GM19468 (cell line): Measurements from ENCODE around the gene MMP1.

Experiments
- ATAC-seq: cut with Tn5 transposase; IDR thresholded peaks from one replicate; pipeline ENCODE4 v1.9.1; 2021; ENCODE audit warnings: mild to moderate bottlenecking, moderate library complexity, moderate number of reproducible peaks; ENCODE audit not compliant: unreplicated experiment; ENCODE audit errors: extremely low read depth

MMP1 gene

DNA sequence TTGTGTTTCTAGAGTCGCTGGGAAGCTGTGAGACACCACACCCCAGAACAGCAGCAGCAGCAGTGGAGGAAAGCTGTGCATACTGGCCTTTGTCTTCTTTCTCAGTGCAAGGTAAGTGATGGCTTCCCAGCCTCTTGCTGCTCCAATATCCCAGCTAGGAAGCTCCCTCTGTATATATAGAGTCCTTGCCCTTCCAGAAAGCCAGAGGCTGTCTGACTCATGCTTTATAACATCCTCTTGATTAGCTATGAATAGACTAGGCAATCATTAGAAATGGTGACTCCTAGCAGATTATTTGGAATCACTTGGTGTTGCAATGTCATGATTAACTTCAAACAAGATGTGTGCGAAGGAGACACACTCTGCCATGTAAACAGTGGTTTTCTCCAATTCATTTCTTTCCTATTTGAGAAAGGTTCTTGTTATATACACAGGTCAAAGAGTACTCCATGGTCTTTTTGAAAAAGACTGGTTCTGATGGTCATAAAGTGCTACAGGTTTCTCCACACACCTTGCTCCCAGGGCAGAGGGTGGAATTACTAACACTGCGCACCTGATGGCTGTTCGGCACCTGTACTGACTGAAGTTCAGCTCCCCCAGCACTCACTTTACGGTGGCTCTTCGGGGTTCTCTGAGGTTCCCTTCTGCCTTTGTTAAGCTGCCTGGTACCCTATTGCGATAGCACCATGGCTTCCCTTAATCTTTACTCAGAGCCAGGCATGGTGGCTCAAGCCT, at the start of gene MMP1:
Gene MMP1, minus strand, starts transcription at position 149 of the 735 bp plus-strand sequence. Its CDS starts 68 bp downstream, at position 81.
- ATAC-seq, result no peak

DNA sequence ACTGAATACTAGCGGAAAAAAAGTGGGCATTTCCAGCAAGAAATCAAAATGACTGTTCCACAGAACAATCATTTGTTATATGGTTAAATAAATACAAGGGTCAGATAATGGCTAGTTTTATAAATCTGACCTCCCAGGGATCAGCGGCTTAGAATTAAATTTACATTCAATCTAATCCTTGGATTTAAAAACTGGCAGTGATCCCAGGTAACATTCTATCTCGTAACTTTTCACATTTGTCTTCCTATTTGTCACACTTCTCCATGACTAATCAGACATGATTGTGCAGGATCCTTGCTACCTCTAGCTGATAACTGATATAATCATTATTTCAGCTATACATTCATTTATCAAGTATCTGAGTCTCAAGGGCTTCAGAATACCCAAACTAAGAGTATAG, 48.3 kb upstream of the MMP1 start:
- no peak for ATAC-seq

DNA sequence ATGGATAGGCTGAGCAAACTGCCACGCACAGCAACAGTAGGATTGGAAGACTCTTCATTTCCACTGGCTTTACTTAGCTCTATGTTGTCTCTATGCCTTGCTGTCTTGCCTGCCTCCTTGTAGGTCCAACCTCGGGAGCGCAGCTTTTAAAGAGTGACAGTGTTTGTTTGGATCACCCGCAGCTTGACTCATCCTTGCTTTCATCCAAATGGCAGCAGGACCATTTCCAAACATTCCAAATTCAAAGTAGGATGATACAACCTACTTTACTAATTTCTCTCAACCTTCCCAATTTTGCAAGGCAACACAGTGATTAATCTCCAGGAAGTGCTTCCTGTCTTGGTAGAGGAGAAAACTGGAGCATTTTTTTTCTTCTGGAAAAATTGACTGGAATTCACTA, 45.5 kb upstream of the MMP1 start, which contains the start of gene MMP3:
Gene MMP3, minus strand, starts transcription at position 121 of the 400 bp plus-strand sequence. Its CDS starts 63 bp downstream, at position 58.
- no peak for ATAC-seq

DNA sequence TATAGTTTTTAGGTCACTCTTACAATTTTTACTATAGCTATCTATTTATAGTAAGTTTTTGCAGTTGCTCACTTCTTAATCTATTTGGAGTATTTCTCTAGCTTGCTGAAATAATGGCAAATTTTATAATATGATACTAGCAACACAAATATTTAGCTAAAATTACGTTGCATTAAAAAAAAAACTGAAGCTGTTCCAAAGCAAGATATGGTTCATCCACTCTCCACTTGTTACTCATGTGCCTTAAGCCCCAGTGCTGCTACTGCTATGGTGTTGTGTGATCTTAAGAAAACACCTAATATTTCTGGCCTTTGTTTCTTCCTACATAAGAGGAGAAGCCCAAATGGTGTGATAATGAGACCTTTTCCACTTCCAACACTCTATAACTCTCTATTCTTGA, 45.0 kb upstream of the MMP1 start:
- ATAC-seq, result no peak

DNA sequence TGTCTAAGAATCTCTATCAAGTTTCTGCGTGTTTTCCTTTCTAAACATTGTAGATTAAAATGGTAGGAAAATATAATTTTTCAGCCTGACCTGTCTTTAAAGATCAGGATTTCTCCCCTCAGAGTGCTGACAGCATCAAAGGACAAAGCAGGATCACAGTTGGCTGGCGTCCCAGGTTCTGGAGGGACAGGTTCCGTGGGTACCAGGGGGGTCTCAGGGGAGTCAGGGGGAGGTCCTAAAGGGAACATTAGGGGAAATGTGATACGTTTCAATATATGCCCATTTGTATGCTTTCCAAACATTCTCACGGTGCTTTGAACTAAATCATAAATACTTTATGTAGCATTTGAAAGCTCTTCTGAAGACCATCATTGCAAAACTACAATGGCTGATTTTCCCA, 42.1 kb upstream of the MMP1 start:
- ATAC-seq, result no peak

DNA sequence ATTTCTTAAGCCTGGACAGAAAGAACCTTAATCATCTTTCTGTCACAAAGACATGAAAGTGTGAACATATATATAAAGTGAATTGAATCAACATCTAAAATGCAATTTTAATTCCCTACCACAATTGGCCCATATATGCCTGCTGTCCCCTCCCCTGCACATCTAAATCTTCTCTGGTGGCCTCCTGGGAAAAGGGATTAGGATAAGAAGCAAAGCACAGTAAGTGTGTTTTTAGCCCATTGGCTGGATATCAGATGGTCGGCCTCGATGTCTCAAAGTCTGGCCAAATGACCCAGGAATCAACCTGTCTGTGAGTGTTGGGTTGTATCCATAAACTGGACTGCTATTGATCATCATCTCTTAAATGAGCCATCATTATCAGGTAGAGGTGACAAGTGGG, 39.7 kb upstream of the MMP1 start:
- no peak for ATAC-seq

DNA sequence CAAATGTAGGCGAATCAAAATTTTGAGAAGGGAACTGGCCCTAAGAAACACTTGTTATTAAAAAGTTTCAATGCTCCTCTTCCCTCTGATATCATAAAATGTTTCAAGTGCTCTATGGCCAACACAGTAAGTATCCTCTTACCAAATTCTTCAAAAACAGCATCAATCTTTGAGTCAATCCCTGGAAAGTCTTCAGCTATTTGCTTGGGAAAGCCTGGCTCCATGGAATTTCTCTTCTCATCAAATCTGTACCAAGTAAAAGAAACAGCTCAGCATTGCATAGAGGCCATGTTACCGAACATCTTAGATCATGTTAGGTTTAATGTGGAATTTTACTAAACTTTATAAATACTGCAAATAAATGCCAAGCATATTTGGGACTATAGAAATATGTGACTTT, 39.2 kb upstream of the MMP1 start:
- no peak for ATAC-seq

DNA sequence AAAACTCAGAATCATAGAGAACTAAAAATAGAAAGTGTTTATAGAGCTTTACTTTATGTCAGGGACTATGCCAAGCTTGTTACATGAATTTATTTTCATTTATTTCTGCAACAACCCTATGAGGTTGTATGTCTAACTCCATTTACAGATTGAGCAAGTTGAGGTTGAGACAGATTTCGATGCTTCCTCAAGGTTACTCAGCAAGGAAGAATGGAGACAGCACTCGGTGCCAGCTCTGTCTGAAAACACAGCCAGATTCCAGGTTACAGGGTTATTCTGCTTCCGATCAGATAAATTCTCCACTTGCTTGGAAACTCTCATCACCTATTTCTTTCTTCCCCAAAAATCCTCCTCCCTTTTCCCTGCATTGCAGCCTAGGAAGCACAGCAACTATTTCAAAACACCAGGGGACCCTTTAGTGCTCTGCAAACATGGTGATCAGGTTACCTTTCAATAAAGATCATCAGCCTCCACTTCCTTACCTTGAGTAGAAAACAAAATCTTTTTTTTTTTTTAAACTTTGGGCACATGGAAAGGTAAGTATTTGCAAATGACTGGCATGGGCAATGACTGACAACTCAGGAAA, 38.4 kb upstream of the MMP1 start:
- ATAC-seq, result no peak

DNA sequence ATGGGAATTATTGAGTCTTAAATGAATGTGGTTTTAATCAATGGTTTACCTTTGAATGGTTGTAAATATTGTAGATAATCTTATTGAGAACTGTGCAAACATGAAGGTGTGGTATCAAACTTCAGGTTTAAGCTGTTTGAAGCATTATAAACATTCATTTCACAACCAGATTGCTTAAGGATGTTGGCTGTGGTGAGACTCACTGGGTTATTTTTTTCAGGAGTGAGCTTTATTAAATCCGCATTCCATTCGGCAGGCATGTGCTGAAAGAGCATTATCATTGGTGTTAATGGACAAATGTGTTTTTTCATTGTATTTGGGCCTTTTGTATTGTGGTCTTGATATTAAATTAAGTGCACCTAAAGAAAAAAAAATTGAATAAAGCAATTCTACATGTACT, 35.8 kb upstream of the MMP1 start:
- no peak for ATAC-seq

DNA sequence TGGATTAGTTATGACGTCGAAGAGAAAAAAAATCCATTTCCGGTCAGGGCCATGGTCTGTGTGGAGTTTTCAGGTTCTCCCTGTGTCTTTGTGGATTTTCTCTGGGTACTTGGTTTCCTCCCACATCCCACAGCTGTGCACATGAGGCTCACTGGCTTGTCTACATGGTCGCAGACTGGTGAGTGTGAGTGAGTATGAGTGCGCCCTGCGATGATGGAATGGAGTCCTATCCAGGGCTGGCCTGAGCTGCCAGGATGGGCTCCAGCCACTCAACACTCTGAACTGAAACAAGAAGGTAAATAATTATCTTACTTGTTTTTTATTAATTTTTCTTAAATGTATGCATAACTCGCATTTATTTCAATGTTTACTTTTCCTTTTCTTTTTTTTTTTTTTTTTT, 34.7 kb upstream of the MMP1 start:
- ATAC-seq, result no peak

DNA sequence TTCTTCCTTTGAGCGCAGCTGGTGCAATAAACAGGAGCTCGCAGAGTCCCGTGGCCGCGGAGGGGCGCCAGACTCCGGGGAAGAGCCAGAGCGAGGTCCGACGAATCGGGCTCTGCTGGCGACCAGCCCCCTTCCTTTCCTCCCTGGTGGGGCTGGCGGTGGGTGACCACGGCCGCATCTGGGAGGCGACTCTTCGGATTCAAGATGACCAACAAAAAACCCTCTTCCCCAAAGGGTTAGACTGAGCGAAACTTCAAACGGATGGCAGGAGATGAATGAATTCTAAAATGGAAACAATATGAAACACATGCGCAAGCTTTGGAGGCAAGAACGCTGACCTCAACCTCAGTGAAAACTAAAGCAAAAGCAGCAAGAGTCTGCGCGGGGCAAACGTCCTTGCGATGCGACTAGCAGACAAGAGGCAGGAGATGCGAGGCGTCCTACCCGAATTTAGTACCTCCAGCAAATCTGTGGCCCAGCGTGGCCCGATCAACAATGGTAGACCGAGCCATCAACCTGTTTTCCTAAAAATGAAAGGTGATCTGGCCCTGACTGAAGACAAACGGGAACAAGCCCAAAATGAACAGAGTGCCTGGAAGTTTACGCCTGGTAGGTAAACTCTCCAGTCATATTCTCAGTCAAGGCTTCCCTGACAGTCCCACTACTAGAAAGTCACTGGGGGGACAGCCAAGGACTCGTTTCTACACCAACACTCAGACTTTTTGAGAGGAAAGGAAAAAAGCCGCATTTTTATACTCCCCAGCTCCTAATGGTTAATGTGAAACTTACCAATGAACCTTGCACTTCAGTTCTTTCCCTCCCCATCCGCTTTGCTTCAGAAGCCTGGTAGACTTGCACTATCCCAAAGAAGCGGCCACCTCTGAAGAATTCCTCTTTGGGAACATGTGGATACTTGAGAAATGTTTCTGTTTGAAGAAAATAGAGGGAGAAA, 33.8 kb upstream of the MMP1 start:
- ATAC-seq, result no peak

DNA sequence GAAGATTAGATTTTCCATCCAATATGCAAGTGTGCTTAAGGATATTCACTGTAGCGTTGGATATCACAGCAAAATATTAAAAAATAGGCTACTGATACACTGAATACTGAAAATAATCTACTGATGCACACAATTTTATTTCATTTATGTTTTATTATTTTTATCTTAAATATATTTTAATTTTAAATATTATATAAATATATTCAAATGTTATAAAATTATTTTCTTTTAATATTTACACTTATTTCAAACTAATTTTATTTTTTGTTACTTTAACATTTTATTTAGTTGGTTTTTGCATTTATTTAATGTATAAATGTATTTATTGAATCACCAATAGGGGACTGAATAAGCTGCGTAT, 33.1 kb upstream of the MMP1 start:
- ATAC-seq, result no peak

DNA sequence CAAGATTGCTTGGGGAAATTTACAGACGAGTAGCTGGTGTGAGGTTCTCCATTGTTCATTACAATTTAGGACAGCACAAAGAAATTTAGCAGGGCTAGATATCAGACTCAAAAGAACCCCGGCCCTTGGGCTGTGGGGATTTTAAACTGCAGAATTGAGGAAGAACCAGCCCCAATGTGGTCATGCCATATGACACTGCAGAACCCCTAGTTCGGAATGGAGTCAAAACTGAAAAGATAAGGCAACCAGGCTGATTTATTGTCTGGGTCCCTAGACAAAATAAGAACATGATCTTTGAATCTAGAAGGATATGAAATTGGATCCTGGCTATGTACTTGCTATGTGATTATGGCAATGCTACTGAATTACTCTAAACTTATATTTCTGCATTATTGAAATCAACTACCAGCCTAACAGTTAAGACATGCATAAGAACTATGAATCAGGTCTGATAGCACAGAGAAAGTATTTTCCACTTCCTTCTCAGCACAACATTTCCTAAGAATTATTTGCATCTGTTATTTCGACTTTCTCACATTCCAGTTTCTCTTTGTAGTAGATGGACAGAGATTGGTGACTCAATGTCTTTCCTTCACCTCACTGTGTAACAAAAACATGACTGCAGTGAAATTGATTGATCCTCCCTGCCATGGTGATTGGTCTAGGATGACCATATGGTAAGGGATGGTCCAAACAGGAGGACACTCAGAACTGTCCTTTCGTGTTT, 32.2 kb upstream of the MMP1 start:
- no peak for ATAC-seq

DNA sequence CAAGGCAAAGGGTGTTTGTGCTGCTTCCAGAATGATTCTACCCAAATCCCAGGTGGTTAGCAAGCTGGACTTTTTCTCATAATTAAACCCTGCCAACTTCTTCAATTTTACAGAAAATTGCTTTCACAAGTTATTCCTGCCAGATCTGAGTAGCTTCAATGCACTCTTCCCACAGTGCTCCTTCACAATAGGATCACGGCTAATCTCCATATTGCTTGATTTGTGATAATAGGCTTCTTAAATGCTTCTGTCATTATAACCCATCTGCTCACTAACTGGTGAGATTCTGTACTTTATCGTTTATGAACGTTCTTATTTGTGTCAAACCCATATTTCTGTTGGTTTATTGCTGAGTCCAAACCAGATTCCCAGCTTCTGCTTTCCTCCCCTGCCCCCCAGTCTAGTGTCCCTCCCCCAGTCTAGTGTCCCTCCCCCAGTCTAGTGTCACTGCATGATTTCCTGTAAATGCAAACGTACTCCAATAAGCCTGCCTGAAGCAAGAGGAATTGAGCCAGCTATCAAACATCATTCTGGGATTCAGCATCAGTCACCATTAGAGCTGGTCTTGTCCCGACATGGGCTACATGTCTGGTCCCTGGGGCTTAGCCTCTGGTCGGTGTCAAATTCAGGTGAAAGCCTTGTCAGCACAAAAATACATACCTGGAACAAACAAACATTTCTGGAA, 31.5 kb upstream of the MMP1 start:
- ATAC-seq, result no peak

DNA sequence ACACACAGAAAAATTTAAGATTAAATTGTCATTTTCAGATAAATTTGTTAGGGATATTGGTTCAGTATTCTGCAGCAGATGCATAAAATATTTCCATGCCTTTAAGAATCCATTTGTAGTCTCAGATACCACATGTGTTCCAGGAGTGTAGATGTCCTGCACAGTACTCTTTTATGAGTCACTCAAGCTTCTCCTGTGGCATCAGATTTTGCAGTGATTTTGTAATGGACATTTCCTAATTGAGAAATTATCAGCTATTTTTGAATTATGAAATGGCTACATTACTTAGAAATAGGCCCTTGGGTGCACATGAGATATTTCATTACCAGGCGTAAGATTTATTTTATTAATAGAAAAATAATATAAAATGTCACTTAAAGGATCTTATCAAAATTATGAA, 26.6 kb upstream of the MMP1 start:
- no peak for ATAC-seq

DNA sequence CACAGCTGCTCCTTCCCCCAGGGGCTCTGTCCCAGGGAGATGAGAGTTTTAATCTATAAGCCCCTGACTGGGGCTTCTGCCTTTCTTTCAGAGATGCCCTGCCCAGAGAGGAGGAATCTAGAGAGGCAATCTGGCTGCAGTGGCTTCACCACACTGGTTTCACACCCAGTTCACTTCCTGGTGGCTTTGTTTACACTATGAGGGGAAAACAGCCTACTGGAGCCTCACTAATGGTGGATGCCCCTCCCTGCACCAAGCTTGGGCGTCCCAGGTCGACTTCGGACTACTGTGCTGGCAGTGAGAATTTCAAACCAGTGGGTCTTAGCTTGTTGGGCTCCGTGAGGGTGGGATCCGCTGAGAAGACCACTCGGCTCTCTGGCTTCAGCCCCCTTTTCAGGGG, 21.5 kb upstream of the MMP1 start:
- no peak for ATAC-seq

DNA sequence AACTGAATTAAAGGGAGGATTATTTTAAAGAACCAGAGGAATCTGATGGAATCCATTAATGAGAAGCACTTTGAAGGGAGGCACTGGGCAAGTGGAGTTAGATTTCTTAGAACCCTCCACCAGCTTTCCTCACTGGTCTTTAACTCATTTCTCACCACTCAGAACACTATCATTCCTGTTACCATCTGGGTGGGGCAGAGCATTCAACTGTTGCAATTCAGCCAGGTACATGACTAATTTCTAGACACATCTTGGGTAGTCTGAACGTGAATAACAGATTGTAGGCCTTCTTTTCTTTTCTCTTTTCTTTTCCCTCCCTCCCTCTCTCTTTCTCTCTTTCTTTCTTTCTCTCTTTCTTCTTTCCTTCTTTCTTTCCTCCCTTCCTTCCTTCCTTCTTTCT, 15.5 kb upstream of the MMP1 start:
- no peak for ATAC-seq

DNA sequence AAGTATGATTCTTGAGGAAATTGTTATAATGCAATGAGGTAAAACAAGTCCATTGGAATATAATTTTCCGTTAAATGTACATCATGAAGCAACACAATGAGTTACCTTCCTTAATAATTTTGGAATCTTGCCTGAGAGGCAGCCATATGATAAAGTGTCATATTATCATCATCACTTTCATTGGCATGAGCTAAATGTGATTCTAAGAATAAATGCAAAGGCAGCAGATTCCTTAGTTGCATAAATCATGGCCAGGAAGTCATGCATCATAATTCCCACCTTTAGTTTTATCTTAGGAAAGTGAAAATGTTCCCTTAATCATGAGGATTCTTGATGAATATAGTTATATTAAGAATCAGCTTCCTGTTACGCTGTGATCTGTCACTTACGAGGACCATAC, 14.2 kb upstream of the MMP1 start:
- no peak for ATAC-seq

DNA sequence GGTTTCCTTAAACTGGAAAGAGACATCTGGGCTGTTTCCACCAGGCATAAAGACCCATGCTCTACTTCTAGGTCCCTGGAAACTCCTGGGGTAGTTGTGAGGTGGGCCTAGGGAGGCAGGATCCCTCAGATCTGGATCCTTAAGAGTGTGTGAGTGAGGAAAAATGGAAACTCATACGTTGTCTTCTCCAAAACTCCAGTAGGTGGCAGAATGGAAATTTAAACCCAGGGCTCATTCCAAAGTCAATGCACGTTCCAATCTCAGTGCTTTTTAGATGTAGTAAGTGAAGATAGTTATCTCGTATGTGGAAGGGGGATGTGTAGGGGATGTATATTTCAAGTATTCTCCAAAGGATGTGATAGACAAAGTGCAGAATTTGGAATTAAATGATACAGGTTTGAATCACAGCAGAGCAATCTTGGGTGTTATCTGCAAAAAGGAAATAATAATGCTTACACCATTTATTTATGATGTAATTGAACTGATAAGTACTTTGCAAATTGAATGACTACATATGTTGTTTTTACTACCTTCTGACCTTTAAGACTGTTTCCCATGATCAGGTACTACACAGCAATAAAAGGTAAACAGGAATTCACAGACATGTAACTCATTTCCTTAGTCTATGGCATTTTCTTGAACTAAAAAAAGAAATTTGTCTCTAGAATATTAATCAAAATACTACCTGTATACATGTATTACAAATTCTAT, 13.1 kb upstream of the MMP1 start:
- ATAC-seq, result no peak
